ENCODE data around the gene PBX1. TPM values are rescaled to one million over a fixed set of nuclear protein-coding genes. Genes with fewer than 3 reads are reported as not detected.

Gene PBX1
- total RNA-seq, 2 donors from 2014 or later = 59.9 to 79.2 TPM

- no peak overlapping the region for H3K27ac Mint-ChIP-seq
- no peaks in the 10 kb centered on the region for H3K9me3 Mint-ChIP-seq
- no peaks in the 10 kb centered on the region for H3K36me3 ChIP-seq (ENCODE audit: control insufficient read depth, insufficient read depth, low read length)
- no peak overlapping the region for H3K27ac ChIP-seq (ENCODE audit: low read depth, low read length)
- H3K4me3 Mint-ChIP-seq = no peak overlapping the region
- no peak overlapping the region for H3K4me3 ChIP-seq (ENCODE audit: low read length)
- TF ChIP-seq, protein P1, sequence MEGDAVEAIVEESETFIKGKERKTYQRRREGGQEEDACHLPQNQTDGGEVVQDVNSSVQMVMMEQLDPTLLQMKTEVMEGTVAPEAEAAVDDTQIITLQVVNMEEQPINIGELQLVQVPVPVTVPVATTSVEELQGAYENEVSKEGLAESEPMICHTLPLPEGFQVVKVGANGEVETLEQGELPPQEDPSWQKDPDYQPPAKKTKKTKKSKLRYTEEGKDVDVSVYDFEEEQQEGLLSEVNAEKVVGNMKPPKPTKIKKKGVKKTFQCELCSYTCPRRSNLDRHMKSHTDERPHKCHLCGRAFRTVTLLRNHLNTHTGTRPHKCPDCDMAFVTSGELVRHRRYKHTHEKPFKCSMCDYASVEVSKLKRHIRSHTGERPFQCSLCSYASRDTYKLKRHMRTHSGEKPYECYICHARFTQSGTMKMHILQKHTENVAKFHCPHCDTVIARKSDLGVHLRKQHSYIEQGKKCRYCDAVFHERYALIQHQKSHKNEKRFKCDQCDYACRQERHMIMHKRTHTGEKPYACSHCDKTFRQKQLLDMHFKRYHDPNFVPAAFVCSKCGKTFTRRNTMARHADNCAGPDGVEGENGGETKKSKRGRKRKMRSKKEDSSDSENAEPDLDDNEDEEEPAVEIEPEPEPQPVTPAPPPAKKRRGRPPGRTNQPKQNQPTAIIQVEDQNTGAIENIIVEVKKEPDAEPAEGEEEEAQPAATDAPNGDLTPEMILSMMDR (conservative IDR thresholded peaks at IDR 0.05) = no peak
- DNase-seq = no peak
- no peak overlapping the region for H3K9ac ChIP-seq (ENCODE audit: extremely low read depth, low read length, poor library complexity, severe bottlenecking)
- H3K9me3 ChIP-seq (ENCODE audit: control insufficient read depth, low read length) = no peaks in the 10 kb centered on the region
- no peaks in the 10 kb centered on the region for H3K4me1 ChIP-seq (ENCODE audit: control insufficient read depth, insufficient read depth, low read length)
- WGBS, 2 experiments (ENCODE audit: insufficient coverage in 1 of 2, insufficient read length in 1 of 2) = no CpG with 5 or more reads among the region's 1 CpG
- H3K36me3 Mint-ChIP-seq (ENCODE audit: low read depth) = no peaks in the 10 kb centered on the region
- H3K27me3 ChIP-seq (ENCODE audit: control insufficient read depth, insufficient read depth, low read length, poor library complexity, severe bottlenecking) = no peaks in the 10 kb centered on the region
- peaks cover 7% of the 10 kb centered on the region for H3K4me1 Mint-ChIP-seq
- no peaks in the 10 kb centered on the region for H3K27me3 Mint-ChIP-seq (ENCODE audit: insufficient read depth)
Measured at GRCh38 chr1:164756741-164757140, 197.8 kb downstream of the PBX1 start.

DNA sequence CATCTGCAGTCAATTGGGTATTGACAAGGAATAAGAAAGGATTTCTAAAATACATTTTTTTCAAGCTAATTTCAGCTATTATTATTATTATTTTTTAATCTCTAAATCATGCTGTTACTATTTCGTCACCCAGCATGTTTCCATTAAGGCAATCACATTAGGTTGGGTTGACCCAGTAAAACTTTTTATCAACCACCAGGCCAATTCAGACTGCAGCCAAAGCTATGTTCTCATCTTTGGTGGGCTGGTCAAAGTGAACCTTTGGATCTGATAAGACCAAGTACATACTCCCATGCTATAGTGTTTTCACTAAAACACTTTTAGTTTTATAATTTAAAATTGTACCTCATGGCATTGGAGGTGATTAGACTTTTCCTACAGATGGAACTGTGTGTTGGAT lies 198.6 kb downstream of the PBX1 start:
- Histone ChIP-seq H3K9ac (ENCODE audit: extremely low read depth, low read length, poor library complexity, severe bottlenecking) (no peak overlapping the region), H3K27ac (ENCODE audit: low read depth, low read length) (no peak overlapping the region), H3K9me3 (ENCODE audit: control insufficient read depth, low read length) (no peaks in the 10 kb centered on the region), H3K4me1 (ENCODE audit: control insufficient read depth, insufficient read depth, low read length) (no peaks in the 10 kb centered on the region), H3K36me3 (ENCODE audit: control insufficient read depth, insufficient read depth, low read length) (no peaks in the 10 kb centered on the region), H3K4me3 (ENCODE audit: low read length) (no peak overlapping the region), H3K27me3 (ENCODE audit: control insufficient read depth, insufficient read depth, low read length, poor library complexity, severe bottlenecking) (no peaks in the 10 kb centered on the region)
- no peak overlapping the region for H3K4me3 Mint-ChIP-seq
- peaks cover 2% of the 10 kb centered on the region for H3K36me3 Mint-ChIP-seq (ENCODE audit: low read depth)
- H3K4me1 Mint-ChIP-seq = peaks cover 7% of the 10 kb centered on the region
- no peaks in the 10 kb centered on the region for H3K9me3 Mint-ChIP-seq
- H3K27ac Mint-ChIP-seq = no peak overlapping the region
- WGBS, 2 experiments (ENCODE audit: insufficient coverage in 1 of 2, insufficient read length in 1 of 2) = 100% methylated on average over 1 of the region's 1 CpG; no CpG with 5 or more reads in 1 of the 2 experiments
- TF ChIP-seq, protein P1 (conservative IDR thresholded peaks at IDR 0.05) = no peak
- no peaks in the 10 kb centered on the region for H3K27me3 Mint-ChIP-seq (ENCODE audit: insufficient read depth)
- no peak for DNase-seq

DNA sequence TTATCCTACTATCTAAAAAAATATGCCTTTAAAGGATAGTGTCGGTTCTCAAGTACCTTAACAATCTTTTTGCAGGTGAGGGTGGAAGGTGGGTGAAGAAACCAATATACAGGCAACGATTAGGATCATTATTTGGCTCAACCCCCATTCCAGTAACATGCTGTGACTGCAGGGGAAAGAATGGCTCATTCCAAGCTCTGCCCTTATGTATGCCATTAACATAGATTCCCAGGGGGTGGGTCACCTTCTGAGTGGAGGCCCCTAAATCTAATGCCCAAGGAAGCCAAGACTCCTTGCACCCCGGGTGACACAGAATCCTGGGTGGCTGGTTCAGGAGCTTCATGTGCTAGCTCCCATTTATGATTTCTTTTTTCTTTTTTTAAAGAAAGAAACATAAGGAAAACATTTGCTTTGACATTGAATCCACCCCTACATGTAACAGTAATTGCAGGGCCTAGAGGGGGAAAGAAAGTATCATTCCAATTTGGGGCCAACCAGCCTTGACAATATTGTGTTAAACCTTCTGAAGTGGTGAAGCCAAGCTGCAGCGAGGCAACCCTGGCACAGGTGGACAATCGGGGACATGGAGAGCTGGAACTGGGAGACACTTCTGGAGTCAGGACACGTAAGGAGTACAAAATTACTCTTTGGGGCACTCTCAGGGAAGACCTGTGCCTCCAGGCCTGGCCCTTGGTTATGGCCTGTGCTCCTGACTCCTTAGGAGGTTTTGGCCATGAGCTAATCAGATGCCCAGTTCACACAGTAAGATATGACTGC lies 200.3 kb downstream of the PBX1 start:
- Mint-ChIP-seq H3K27ac (no peak overlapping the region), H3K4me1 (peaks cover 8% of the 10 kb centered on the region)

More for the DNA sequence above, 200.3 kb downstream of the PBX1 start:
- Histone ChIP-seq H3K9ac (ENCODE audit: extremely low read depth, low read length, poor library complexity, severe bottlenecking) (no peak overlapping the region), H3K27me3 (ENCODE audit: control insufficient read depth, insufficient read depth, low read length, poor library complexity, severe bottlenecking) (no peaks in the 10 kb centered on the region), H3K4me1 (ENCODE audit: control insufficient read depth, insufficient read depth, low read length) (no peaks in the 10 kb centered on the region), H3K9me3 (ENCODE audit: control insufficient read depth, low read length) (no peaks in the 10 kb centered on the region), H3K4me3 (ENCODE audit: low read length) (no peak overlapping the region), H3K36me3 (ENCODE audit: control insufficient read depth, insufficient read depth, low read length) (no peaks in the 10 kb centered on the region), H3K27ac (ENCODE audit: low read depth, low read length) (no peak overlapping the region)
- WGBS, 2 experiments (ENCODE audit: insufficient coverage in 1 of 2, insufficient read length in 1 of 2) = 71 to 87% methylated on average over 2 to 6 of the region's 6 CpGs
- peaks cover 2% of the 10 kb centered on the region for H3K36me3 Mint-ChIP-seq (ENCODE audit: low read depth)
- no peaks in the 10 kb centered on the region for H3K9me3 Mint-ChIP-seq
- no peak for DNase-seq
- H3K4me3 Mint-ChIP-seq = no peak overlapping the region
- TF ChIP-seq, protein P1 (conservative IDR thresholded peaks at IDR 0.05) = no peak
- no peaks in the 10 kb centered on the region for H3K27me3 Mint-ChIP-seq (ENCODE audit: insufficient read depth)

All from endodermal cell (in vitro differentiated cells).